Neural crest cell (in vitro differentiated cells): ENCODE data around the gene SIPA1L3. TPM values are rescaled to one million over a fixed set of nuclear protein-coding genes. Genes with fewer than 3 reads are reported as not detected.

Source experiments
- DNase-seq: peaks from one replicate; pipeline ENCODE4 v3.0.0; 2021; ENCODE audit warnings: low read depth, mixed read lengths, low spot score
- H3K27ac Mint-ChIP-seq: one replicate; pipeline ENCODE4 v1.8.0; 2021; ENCODE audit warnings: mild to moderate bottlenecking, mixed read lengths; ENCODE audit not compliant: unreplicated experiment
- H3K27me3 Mint-ChIP-seq: 2 replicates; pipeline ENCODE4 v1.8.0; 2021; ENCODE audit warnings: low read depth, mild to moderate bottlenecking, mixed read lengths
- H3K36me3 Mint-ChIP-seq: 2 replicates; pipeline ENCODE4 v1.8.0; 2021; ENCODE audit warnings: low read depth, mild to moderate bottlenecking, mixed read lengths
- H3K4me1 Mint-ChIP-seq: 2 replicates; pipeline ENCODE4 v1.8.0; 2021; ENCODE audit warnings: mixed read lengths
- H3K4me3 Mint-ChIP-seq: one replicate; pipeline ENCODE4 v1.8.0; 2021; ENCODE audit warnings: mild to moderate bottlenecking, mixed read lengths
- H3K9me3 Mint-ChIP-seq: 2 replicates; pipeline ENCODE4 v1.8.0; 2021; ENCODE audit warnings: mixed read lengths
- total RNA-seq: library from RNA; stranded (reverse); gene quantifications from 2 replicates; pipeline ENCODE4 v1.2.1, GENCODE V29; 2021
- TF ChIP-seq, protein P1 (sequence below): fragments of 200-600 bp; sonication (generic); conservative IDR thresholded peaks from 2 replicates; pipeline ENCODE4 v1.5.0; 2021; ENCODE audit warnings: antibody characterized with exemption, mild to moderate bottlenecking

The SIPA1L3 gene
- total RNA-seq, 1 donor from 2014 or later: 41.2 TPM

- Mint-ChIP-seq H3K27me3 (no peaks in the 10 kb centered on the region), H3K27ac (peak overlapping the region; percentile 78), H3K9me3 (no peaks in the 10 kb centered on the region), H3K4me1 (peaks cover 38% of the 10 kb centered on the region), H3K36me3 (no peaks in the 10 kb centered on the region), H3K4me3 (no peak overlapping the region)
- TF ChIP-seq, protein P1, sequence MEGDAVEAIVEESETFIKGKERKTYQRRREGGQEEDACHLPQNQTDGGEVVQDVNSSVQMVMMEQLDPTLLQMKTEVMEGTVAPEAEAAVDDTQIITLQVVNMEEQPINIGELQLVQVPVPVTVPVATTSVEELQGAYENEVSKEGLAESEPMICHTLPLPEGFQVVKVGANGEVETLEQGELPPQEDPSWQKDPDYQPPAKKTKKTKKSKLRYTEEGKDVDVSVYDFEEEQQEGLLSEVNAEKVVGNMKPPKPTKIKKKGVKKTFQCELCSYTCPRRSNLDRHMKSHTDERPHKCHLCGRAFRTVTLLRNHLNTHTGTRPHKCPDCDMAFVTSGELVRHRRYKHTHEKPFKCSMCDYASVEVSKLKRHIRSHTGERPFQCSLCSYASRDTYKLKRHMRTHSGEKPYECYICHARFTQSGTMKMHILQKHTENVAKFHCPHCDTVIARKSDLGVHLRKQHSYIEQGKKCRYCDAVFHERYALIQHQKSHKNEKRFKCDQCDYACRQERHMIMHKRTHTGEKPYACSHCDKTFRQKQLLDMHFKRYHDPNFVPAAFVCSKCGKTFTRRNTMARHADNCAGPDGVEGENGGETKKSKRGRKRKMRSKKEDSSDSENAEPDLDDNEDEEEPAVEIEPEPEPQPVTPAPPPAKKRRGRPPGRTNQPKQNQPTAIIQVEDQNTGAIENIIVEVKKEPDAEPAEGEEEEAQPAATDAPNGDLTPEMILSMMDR: no peak
- DNase-seq: no peak
Measured at GRCh38 chr19:38057959-38058690, 151.1 kb downstream of the SIPA1L3 start.

- TF ChIP-seq, protein P1: no peak
- peaks cover 40% of the 10 kb centered on the region for H3K4me1 Mint-ChIP-seq
Measured at GRCh38 chr19:38059897-38060296, 152.9 kb downstream of the SIPA1L3 start.

GRCh38 chr19:38060331-38060730 is 153.3 kb downstream of the SIPA1L3 start:
- H3K4me3 Mint-ChIP-seq: no peak overlapping the region
- peaks cover 35% of the 10 kb centered on the region for H3K4me1 Mint-ChIP-seq
- TF ChIP-seq, protein P1: no peak
- no peaks in the 10 kb centered on the region for H3K27me3 Mint-ChIP-seq
- H3K9me3 Mint-ChIP-seq: no peaks in the 10 kb centered on the region
- no peak for DNase-seq
- no peak overlapping the region for H3K27ac Mint-ChIP-seq
- no peaks in the 10 kb centered on the region for H3K36me3 Mint-ChIP-seq

More at GRCh38 chr19:38059897-38060296, 152.9 kb downstream of the SIPA1L3 start:
- no peaks in the 10 kb centered on the region for H3K36me3 Mint-ChIP-seq
- DNase-seq: no peak
- H3K9me3 Mint-ChIP-seq: no peaks in the 10 kb centered on the region
- no peak overlapping the region for H3K4me3 Mint-ChIP-seq
- H3K27me3 Mint-ChIP-seq: no peaks in the 10 kb centered on the region
- no peak overlapping the region for H3K27ac Mint-ChIP-seq

- H3K9me3 Mint-ChIP-seq: no peaks in the 10 kb centered on the region
- no peak overlapping the region for H3K27ac Mint-ChIP-seq
- TF ChIP-seq, protein P1: no peak
- H3K4me3 Mint-ChIP-seq: no peak overlapping the region
- peaks cover 27% of the 10 kb centered on the region for H3K4me1 Mint-ChIP-seq
- no peaks in the 10 kb centered on the region for H3K36me3 Mint-ChIP-seq
- DNase-seq: no peak
- no peaks in the 10 kb centered on the region for H3K27me3 Mint-ChIP-seq
Measured at GRCh38 chr19:38061294-38061693, 154.3 kb downstream of the SIPA1L3 start.

GRCh38 chr19:38062959-38063761 is 156.2 kb downstream of the SIPA1L3 start:
- TF ChIP-seq, protein P1: no peak
- H3K27me3 Mint-ChIP-seq: no peaks in the 10 kb centered on the region
- peak overlapping the region; percentile 64 for H3K4me3 Mint-ChIP-seq
- peak; percentile 14 for DNase-seq
- H3K27ac Mint-ChIP-seq: peak overlapping the region; percentile 84
- peaks cover 26% of the 10 kb centered on the region for H3K4me1 Mint-ChIP-seq
- H3K9me3 Mint-ChIP-seq: no peaks in the 10 kb centered on the region
- H3K36me3 Mint-ChIP-seq: no peaks in the 10 kb centered on the region
